ENCODE measurements around the gene GHITM.

DNA sequence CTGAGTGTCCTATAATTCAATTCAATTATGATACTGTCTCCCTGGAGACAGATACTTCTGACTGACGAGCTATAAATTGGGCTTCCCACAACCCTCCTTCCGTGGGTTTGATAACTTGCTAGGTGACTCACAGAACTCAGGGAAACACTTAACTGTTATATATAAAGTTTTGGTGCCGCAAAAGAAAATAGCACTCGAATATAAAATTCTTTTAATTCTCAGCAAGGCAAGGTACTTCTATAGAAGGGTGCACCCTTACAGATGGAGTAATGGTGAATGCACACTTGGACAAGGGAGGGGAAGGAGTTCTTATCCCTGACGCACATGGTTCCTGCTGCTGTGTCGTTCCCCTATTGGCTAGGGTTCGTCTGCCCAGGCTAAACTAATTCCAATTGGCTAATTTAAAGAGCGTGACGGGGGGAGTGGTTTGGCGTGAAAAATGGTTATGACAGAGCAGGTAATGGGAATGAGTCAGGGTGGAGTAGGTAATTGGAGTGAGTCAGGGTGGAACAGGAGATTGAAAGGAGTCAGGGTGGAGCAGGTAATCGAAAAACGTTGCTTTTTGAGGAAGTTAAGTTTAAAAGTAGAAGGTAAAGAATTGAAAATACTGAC is 20.8 kb upstream of the GHITM start:
- TF ChIP-seq SIN3A (IDR thresholded peaks at IDR 0.05; ENCODE audit: borderline replicate concordance, insufficient read depth, low read length): no peak
- TF ChIP-seq, protein P1, sequence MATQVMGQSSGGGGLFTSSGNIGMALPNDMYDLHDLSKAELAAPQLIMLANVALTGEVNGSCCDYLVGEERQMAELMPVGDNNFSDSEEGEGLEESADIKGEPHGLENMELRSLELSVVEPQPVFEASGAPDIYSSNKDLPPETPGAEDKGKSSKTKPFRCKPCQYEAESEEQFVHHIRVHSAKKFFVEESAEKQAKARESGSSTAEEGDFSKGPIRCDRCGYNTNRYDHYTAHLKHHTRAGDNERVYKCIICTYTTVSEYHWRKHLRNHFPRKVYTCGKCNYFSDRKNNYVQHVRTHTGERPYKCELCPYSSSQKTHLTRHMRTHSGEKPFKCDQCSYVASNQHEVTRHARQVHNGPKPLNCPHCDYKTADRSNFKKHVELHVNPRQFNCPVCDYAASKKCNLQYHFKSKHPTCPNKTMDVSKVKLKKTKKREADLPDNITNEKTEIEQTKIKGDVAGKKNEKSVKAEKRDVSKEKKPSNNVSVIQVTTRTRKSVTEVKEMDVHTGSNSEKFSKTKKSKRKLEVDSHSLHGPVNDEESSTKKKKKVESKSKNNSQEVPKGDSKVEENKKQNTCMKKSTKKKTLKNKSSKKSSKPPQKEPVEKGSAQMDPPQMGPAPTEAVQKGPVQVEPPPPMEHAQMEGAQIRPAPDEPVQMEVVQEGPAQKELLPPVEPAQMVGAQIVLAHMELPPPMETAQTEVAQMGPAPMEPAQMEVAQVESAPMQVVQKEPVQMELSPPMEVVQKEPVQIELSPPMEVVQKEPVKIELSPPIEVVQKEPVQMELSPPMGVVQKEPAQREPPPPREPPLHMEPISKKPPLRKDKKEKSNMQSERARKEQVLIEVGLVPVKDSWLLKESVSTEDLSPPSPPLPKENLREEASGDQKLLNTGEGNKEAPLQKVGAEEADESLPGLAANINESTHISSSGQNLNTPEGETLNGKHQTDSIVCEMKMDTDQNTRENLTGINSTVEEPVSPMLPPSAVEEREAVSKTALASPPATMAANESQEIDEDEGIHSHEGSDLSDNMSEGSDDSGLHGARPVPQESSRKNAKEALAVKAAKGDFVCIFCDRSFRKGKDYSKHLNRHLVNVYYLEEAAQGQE (IDR thresholded peaks at IDR 0.05; ENCODE audit: insufficient read depth in 1 of 2, low read depth in 2 of 2, low read length in 2 of 2): no peak
- no peak for TF ChIP-seq TAF1 (IDR thresholded peaks at IDR 0.05; ENCODE audit: borderline replicate concordance, insufficient read depth, low read length)

Measured in PFSK-1 (cell line).